ENCODE data around the gene ALK.

ALK gene

GRCh38 chr2:29232041-29232440 is 689.3 kb downstream of the ALK start:
- Histone ChIP-seq H3K9me3 (ENCODE audit: insufficient read depth, low read length) (no peaks in the 10 kb centered on the region), H3K4me1 (ENCODE audit: insufficient read depth, insufficient read length) (no peaks in the 10 kb centered on the region), H3K36me3 (ENCODE audit: insufficient read depth, insufficient read length, low read length) (no peaks in the 10 kb centered on the region), H3K27me3 (ENCODE audit: insufficient read depth, insufficient read length) (no peaks in the 10 kb centered on the region), H3K4me3 (ENCODE audit: insufficient read length, low read depth) (no peak overlapping the region), H3K9ac (ENCODE audit: insufficient read length, low read depth) (no peak overlapping the region)
- TF ChIP-seq SUZ12 (IDR thresholded peaks at IDR 0.05; ENCODE audit: extremely low read depth, insufficient read depth, insufficient read length) (no peak), YY1 (IDR thresholded peaks at IDR 0.05; ENCODE audit: insufficient read depth, insufficient read length) (no peak), ZNF274 (IDR thresholded peaks at IDR 0.05; ENCODE audit: low read depth, low read length) (no peak)
- DNase-seq (ENCODE audit: low read depth, low spot score), result no peak

- H3K4me1 ChIP-seq (ENCODE audit: insufficient read depth, insufficient read length), result no peaks in the 10 kb centered on the region
- H3K9me3 ChIP-seq (ENCODE audit: insufficient read depth, low read length), result no peaks in the 10 kb centered on the region
- TF ChIP-seq YY1 (IDR thresholded peaks at IDR 0.05; ENCODE audit: insufficient read depth, insufficient read length) (no peak), SUZ12 (IDR thresholded peaks at IDR 0.05; ENCODE audit: extremely low read depth, insufficient read depth, insufficient read length) (no peak), ZNF274 (IDR thresholded peaks at IDR 0.05; ENCODE audit: low read depth, low read length) (no peak)
- H3K4me3 ChIP-seq (ENCODE audit: insufficient read length, low read depth), result no peak overlapping the region
- no peaks in the 10 kb centered on the region for H3K27me3 ChIP-seq (ENCODE audit: insufficient read depth, insufficient read length)
- no peak overlapping the region for H3K9ac ChIP-seq (ENCODE audit: insufficient read length, low read depth)
- DNase-seq (ENCODE audit: low read depth, low spot score), result no peak
- H3K36me3 ChIP-seq (ENCODE audit: insufficient read depth, insufficient read length, low read length), result no peaks in the 10 kb centered on the region
These were observed 691.7 kb downstream of the ALK start for GRCh38 chr2:29229640-29230039.

GRCh38 chr2:29228947-29229346 is 692.4 kb downstream of the ALK start:
- DNase-seq (ENCODE audit: low read depth, low spot score), result no peak
- no peaks in the 10 kb centered on the region for H3K27me3 ChIP-seq (ENCODE audit: insufficient read depth, insufficient read length)

GRCh38 chr2:29227935-29228675 is 693.3 kb downstream of the ALK start:
- Histone ChIP-seq H3K4me3 (ENCODE audit: insufficient read length, low read depth) (no peak overlapping the region), H3K27me3 (ENCODE audit: insufficient read depth, insufficient read length) (no peaks in the 10 kb centered on the region), H3K9me3 (ENCODE audit: insufficient read depth, low read length) (no peaks in the 10 kb centered on the region), H3K36me3 (ENCODE audit: insufficient read depth, insufficient read length, low read length) (no peaks in the 10 kb centered on the region), H3K9ac (ENCODE audit: insufficient read length, low read depth) (no peak overlapping the region), H3K4me1 (ENCODE audit: insufficient read depth, insufficient read length) (no peaks in the 10 kb centered on the region)
- no peak for DNase-seq (ENCODE audit: low read depth, low spot score)
- no peak for TF ChIP-seq SUZ12 (IDR thresholded peaks at IDR 0.05; ENCODE audit: extremely low read depth, insufficient read depth, insufficient read length)
- TF ChIP-seq ZNF274 (IDR thresholded peaks at IDR 0.05; ENCODE audit: low read depth, low read length), result no peak
- no peak for TF ChIP-seq YY1 (IDR thresholded peaks at IDR 0.05; ENCODE audit: insufficient read depth, insufficient read length)

More at GRCh38 chr2:29228947-29229346, 692.4 kb downstream of the ALK start:
- TF ChIP-seq ZNF274 (IDR thresholded peaks at IDR 0.05; ENCODE audit: low read depth, low read length), result no peak
- TF ChIP-seq YY1 (IDR thresholded peaks at IDR 0.05; ENCODE audit: insufficient read depth, insufficient read length), result no peak
- TF ChIP-seq SUZ12 (IDR thresholded peaks at IDR 0.05; ENCODE audit: extremely low read depth, insufficient read depth, insufficient read length), result no peak
- no peaks in the 10 kb centered on the region for H3K4me1 ChIP-seq (ENCODE audit: insufficient read depth, insufficient read length)
- H3K4me3 ChIP-seq (ENCODE audit: insufficient read length, low read depth), result no peak overlapping the region
- H3K9ac ChIP-seq (ENCODE audit: insufficient read length, low read depth), result no peak overlapping the region
- H3K36me3 ChIP-seq (ENCODE audit: insufficient read depth, insufficient read length, low read length), result no peaks in the 10 kb centered on the region
- H3K9me3 ChIP-seq (ENCODE audit: insufficient read depth, low read length), result no peaks in the 10 kb centered on the region

GRCh38 chr2:29226808-29227207 is 694.6 kb downstream of the ALK start:
- H3K4me1 ChIP-seq (ENCODE audit: insufficient read depth, insufficient read length), result no peaks in the 10 kb centered on the region
- H3K36me3 ChIP-seq (ENCODE audit: insufficient read depth, insufficient read length, low read length), result no peaks in the 10 kb centered on the region
- no peak for TF ChIP-seq YY1 (IDR thresholded peaks at IDR 0.05; ENCODE audit: insufficient read depth, insufficient read length)
- no peak for TF ChIP-seq SUZ12 (IDR thresholded peaks at IDR 0.05; ENCODE audit: extremely low read depth, insufficient read depth, insufficient read length)
- no peak overlapping the region for H3K4me3 ChIP-seq (ENCODE audit: insufficient read length, low read depth)
- no peak overlapping the region for H3K9ac ChIP-seq (ENCODE audit: insufficient read length, low read depth)
- no peak for DNase-seq (ENCODE audit: low read depth, low spot score)
- no peaks in the 10 kb centered on the region for H3K27me3 ChIP-seq (ENCODE audit: insufficient read depth, insufficient read length)
- no peaks in the 10 kb centered on the region for H3K9me3 ChIP-seq (ENCODE audit: insufficient read depth, low read length)

GRCh38 chr2:29226375-29226774 is 695.0 kb downstream of the ALK start:
- TF ChIP-seq SUZ12 (IDR thresholded peaks at IDR 0.05; ENCODE audit: extremely low read depth, insufficient read depth, insufficient read length) (no peak), ZNF274 (IDR thresholded peaks at IDR 0.05; ENCODE audit: low read depth, low read length) (no peak), YY1 (IDR thresholded peaks at IDR 0.05; ENCODE audit: insufficient read depth, insufficient read length) (no peak)
- DNase-seq (ENCODE audit: low read depth, low spot score), result no peak
- Histone ChIP-seq H3K4me1 (ENCODE audit: insufficient read depth, insufficient read length) (no peaks in the 10 kb centered on the region), H3K27me3 (ENCODE audit: insufficient read depth, insufficient read length) (no peaks in the 10 kb centered on the region), H3K4me3 (ENCODE audit: insufficient read length, low read depth) (no peak overlapping the region), H3K9me3 (ENCODE audit: insufficient read depth, low read length) (no peaks in the 10 kb centered on the region), H3K36me3 (ENCODE audit: insufficient read depth, insufficient read length, low read length) (no peaks in the 10 kb centered on the region), H3K9ac (ENCODE audit: insufficient read length, low read depth) (no peak overlapping the region)

GRCh38 chr2:29225814-29226213 is 695.6 kb downstream of the ALK start:
- no peak overlapping the region for H3K9ac ChIP-seq (ENCODE audit: insufficient read length, low read depth)
- TF ChIP-seq SUZ12 (IDR thresholded peaks at IDR 0.05; ENCODE audit: extremely low read depth, insufficient read depth, insufficient read length) (no peak), YY1 (IDR thresholded peaks at IDR 0.05; ENCODE audit: insufficient read depth, insufficient read length) (no peak), ZNF274 (IDR thresholded peaks at IDR 0.05; ENCODE audit: low read depth, low read length) (no peak)
- H3K27me3 ChIP-seq (ENCODE audit: insufficient read depth, insufficient read length), result no peaks in the 10 kb centered on the region
- H3K9me3 ChIP-seq (ENCODE audit: insufficient read depth, low read length), result no peaks in the 10 kb centered on the region
- DNase-seq (ENCODE audit: low read depth, low spot score), result no peak
- no peaks in the 10 kb centered on the region for H3K36me3 ChIP-seq (ENCODE audit: insufficient read depth, insufficient read length, low read length)
- H3K4me3 ChIP-seq (ENCODE audit: insufficient read length, low read depth), result no peak overlapping the region
- no peaks in the 10 kb centered on the region for H3K4me1 ChIP-seq (ENCODE audit: insufficient read depth, insufficient read length)

All from NT2/D1 (cell line).